NCI-H82 treated with DMSO at 0.1 percent for 48 hours (cell line): ENCODE measurements around the gene ITGB1.

Experiments
- DNase-seq: peaks from one replicate; lab custom pipeline; 2025; ENCODE audit not compliant: unreplicated experiment; lab: John Stamatoyannopoulos, UW

Gene ITGB1

GRCh38 chr10:32890444-32890843 lies 67.6 kb downstream of the ITGB1 start:
- no peak for DNase-seq

DNA sequence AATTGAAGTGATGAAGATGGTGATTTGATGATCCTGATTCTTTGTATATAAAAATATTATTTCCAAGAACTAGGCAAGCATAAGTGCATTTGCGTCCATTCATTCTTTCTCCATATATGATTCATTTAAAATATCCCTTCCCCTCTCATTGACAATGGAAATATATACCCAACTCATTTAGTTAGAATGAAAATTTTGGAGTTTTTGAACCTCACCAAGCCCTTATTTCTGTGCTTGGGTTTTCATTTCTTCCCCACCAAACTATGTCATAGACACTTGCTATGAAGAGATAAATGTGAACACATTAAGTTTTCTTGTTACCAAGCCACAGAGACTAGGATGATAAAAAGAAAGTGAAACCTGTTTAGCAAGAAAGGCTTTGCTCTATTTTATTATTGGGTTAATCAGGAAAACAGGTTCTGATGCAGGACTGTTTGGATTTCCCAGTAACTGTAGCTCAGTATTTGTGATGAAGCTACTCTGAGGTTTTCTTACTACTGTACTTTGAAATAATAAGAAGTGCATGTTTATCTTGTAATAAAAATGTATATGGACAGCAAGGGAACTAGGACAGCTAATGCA lies 68.3 kb downstream of the ITGB1 start:
- DNase-seq, result no peak

- DNase-seq, result no peak
Measured at GRCh38 chr10:32888161-32888927, 69.7 kb downstream of the ITGB1 start.

GRCh38 chr10:32887481-32887880 lies 70.5 kb downstream of the ITGB1 start:
- no peak for DNase-seq

DNA sequence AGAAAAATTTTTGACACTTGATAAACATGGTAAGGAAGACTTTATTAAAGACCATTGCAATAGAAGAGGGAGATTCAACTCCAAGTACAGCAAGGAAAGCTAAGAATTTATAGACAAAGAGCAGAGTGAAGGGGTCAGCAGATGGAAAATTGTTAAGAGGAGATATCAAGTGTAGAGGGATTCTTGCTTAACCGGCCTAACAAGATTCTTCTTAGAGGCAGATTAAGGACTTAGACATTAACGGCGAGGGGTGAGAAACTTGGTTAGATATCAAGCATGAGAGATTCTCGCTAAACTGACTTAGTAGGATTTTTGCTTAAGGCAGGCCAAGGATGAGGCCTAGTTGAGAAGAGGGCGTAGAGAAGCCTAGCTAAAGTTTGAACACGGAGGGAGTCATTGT lies 76.0 kb downstream of the ITGB1 start:
- peak; percentile 89 for DNase-seq

GRCh38 chr10:32878646-32879045 lies 79.4 kb downstream of the ITGB1 start:
- DNase-seq, result no peak

- no peak for DNase-seq
Measured at GRCh38 chr10:32877915-32878314, 80.1 kb downstream of the ITGB1 start.

DNA sequence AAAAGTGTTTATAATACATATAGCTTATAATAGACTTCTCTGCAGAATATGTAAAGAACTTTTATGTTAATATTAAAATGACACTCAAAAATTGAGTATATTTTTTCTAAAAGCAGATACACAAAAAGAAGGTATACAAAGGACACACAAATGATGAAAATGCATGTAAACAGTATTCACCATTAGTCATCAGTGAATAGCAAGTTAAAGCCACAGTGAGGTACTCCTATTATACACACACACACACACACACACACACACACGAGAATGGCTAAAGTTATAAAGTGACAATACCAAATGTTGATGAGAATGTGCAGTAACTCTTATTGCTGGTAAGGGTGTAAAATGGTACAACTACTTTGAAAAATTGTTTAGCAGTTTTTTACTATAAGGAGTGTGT lies 92.9 kb downstream of the ITGB1 start:
- no peak for DNase-seq

DNA sequence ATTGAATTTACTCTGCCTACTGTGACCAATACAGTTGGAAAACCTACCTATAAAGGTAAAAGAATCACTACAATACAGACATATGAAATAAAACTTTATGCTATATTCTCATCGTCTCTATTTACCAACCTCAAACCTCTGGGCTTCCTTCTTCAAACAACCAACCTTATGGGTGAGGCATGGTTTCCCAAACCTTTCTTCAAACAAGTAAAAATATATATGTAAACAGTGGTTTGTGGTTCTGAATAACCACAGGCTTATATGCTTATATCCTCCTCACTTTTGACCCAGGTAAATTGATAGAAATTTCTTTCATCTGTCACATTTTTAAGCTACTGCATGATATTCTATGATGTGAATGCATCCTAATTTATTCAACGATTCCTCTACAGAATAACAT lies 103.6 kb downstream of the ITGB1 start:
- no peak for DNase-seq

- no peak for DNase-seq
Measured at GRCh38 chr10:32851301-32851700, 106.7 kb downstream of the ITGB1 start.
